Ramos (cell line): ENCODE results near the gene CNP.

Experiments
- in situ Hi-C: fragments of 300-500 bp; cut with MboI; formaldehyde crosslinking; loops from one replicate; pipeline ENCODE4 v1.14.3; 2022; ENCODE audit warnings: low sequenced_read_pairs; ENCODE audit not compliant: unreplicated experiment

The CNP gene

GRCh38 chr17:41970901-41971331 lies 4.3 kb downstream of the CNP start:
- in situ Hi-C loops, result no loop called here

GRCh38 chr17:41971721-41972523 lies 5.3 kb downstream of the CNP start:
- in situ Hi-C loops, result no loop called here

GRCh38 chr17:41972571-41973407 lies 6.2 kb downstream of the CNP start:
- in situ Hi-C loops, result no loop called here

- in situ Hi-C loops, result no loop called here
Observed at GRCh38 chr17:41973408-41973811, 6.8 kb downstream of the CNP start.

GRCh38 chr17:41974031-41974430 lies 7.4 kb downstream of the CNP start:
- in situ Hi-C loops, result no loop called here

- in situ Hi-C loops, result no loop called here
Observed at GRCh38 chr17:41974658-41975057, 8.1 kb downstream of the CNP start.

- in situ Hi-C loops, result no loop called here
Observed at GRCh38 chr17:41975099-41976083, 8.8 kb downstream of the CNP start.

GRCh38 chr17:41976142-41976768 lies 9.7 kb downstream of the CNP start:
- in situ Hi-C loops, result no loop called here

GRCh38 chr17:41977991-41978390 lies 11.4 kb downstream of the CNP start:
- in situ Hi-C loops, result no loop called here

- in situ Hi-C loops, result no loop called here
Observed at GRCh38 chr17:41982026-41982760, 15.6 kb downstream of the CNP start.

- in situ Hi-C loops, result no loop called here
Observed at GRCh38 chr17:41984454-41984853, 17.9 kb downstream of the CNP start.

GRCh38 chr17:41985919-41986318 lies 19.3 kb downstream of the CNP start:
- in situ Hi-C loops, result no loop called here

- in situ Hi-C loops, result no loop called here
Observed at GRCh38 chr17:41986634-41987033, 20.0 kb downstream of the CNP start.

- in situ Hi-C loops, result no loop called here
Observed at GRCh38 chr17:41987642-41988041, 21.0 kb downstream of the CNP start.

GRCh38 chr17:41988418-41988817 lies 21.8 kb downstream of the CNP start:
- in situ Hi-C loops, result no loop called here

- in situ Hi-C loops, result no loop called here
Observed at GRCh38 chr17:41989702-41990419, 23.3 kb downstream of the CNP start.

GRCh38 chr17:41992576-41992975 lies 26.0 kb downstream of the CNP start:
- in situ Hi-C loops, result no loop called here

GRCh38 chr17:41996855-41997164 lies 30.2 kb downstream of the CNP start:
- in situ Hi-C loops, result no loop called here

GRCh38 chr17:41998497-41998896 lies 31.9 kb downstream of the CNP start:
- in situ Hi-C loops, result no loop called here
